Lung (tissue), 12 donors: Measurements from ENCODE around the gene PDZRN4. TPM values are rescaled to one million over a fixed set of nuclear protein-coding genes. Genes with fewer than 3 reads are reported as not detected.
"Not testable (repeated sequence)": the region's sequence is repeated elsewhere in the genome, so short reads cannot be mapped to it uniquely, and the experiment has no call there.

Source experiments
- ATAC-seq: fragments of 200-7000 bp; cut with Tn5 transposase; one replicate; pipeline ENCODE4 v1.9.1; 2020; ENCODE audit warnings: moderate number of reproducible peaks; ENCODE audit not compliant: insufficient read depth, low FRiP score
- DNase-seq, 3 donors: peaks; one replicate each; pipeline ENCODE4 v3.0.0-alpha.2; 2013 to 2017
- H3K27ac ChIP-seq, 2 donors: one replicate each; pipeline ENCODE4 v1.5.1; 2013; ENCODE audit warnings: mild to moderate bottlenecking in 2 of 2, moderate library complexity in 2 of 2, control low read depth in 1 of 2, inconsistent platforms in 1 of 2, low read depth in 1 of 2, low read length in 1 of 2
- H3K27me3 ChIP-seq, 3 donors: one replicate each; pipeline ENCODE4 v1.5.1; 2013; ENCODE audit warnings: low read length in 2 of 3; ENCODE audit not compliant: control insufficient read depth in 3 of 3, insufficient read depth in 3 of 3
- H3K36me3 ChIP-seq, 4 donors: one replicate each; pipeline ENCODE4 v1.5.1; 2013; ENCODE audit warnings: low read length in 4 of 4, mild to moderate bottlenecking in 1 of 4, moderate library complexity in 1 of 4; ENCODE audit not compliant: control insufficient read depth in 4 of 4, insufficient read depth in 4 of 4
- H3K4me1 ChIP-seq, 5 donors: one replicate each; pipeline ENCODE4 v1.5.1; 2013; ENCODE audit warnings: low read length in 5 of 5, mild to moderate bottlenecking in 2 of 5, moderate library complexity in 1 of 5; ENCODE audit not compliant: control insufficient read depth in 5 of 5, insufficient read depth in 5 of 5
- H3K4me3 ChIP-seq: one replicate; pipeline ENCODE4 v1.5.1; 2013; ENCODE audit warnings: mild to moderate bottlenecking, control low read depth, moderate library complexity
- H3K9ac ChIP-seq, 2 donors: one replicate each; pipeline ENCODE4 v1.5.1; 2013; ENCODE audit warnings: low read length in 2 of 2, control low read depth in 1 of 2; ENCODE audit not compliant: insufficient read depth in 1 of 2
- H3K9me3 ChIP-seq, 4 donors: one replicate each; pipeline ENCODE4 v1.5.1; 2013; ENCODE audit warnings: low read length in 3 of 4, mild to moderate bottlenecking in 1 of 4, moderate library complexity in 1 of 4; ENCODE audit not compliant: control insufficient read depth in 4 of 4, insufficient read depth in 3 of 4
- CTCF ChIP-seq: IDR thresholded peaks from 2 replicates; pipeline ENCODE4 v1.5.1; 2012; ENCODE audit warnings: mild to moderate bottlenecking; ENCODE audit errors: control extremely low read depth, extremely low read depth
- WGBS, 2 donors: extraction: QIAGEN DNeasy Blood & Tissue Kit; methylation state at CpG; one replicate each; pipeline ENCODE4 v1.1.7; 2013; 5-methylcytosine and 5-hydroxymethylcytosine counted together
- polyA plus RNA-seq, 2 donors: library from polyadenylated mRNA; stranded (reverse); fragments of 200-250 nt; gene quantifications; one replicate each; pipeline ENCODE4 v1.2.1, GENCODE V29; 2013
- total RNA-seq, 2 donors: library from RNA; depleted of rRNA in 1 of 2; stranded (reverse); fragments of >200 nt in 1 of 2; gene quantifications; one replicate each; pipeline ENCODE4 v1.2.1, GENCODE V29; 2014 to 2021
- donor health status: control.
- donor health status: control.
- donor health status: Bipolar disorder and iron deficiency.
- donor health status: healthy.
- donor health status: DM: yes; HTN: yes; CAD: no.

Gene PDZRN4
- total and polyA plus RNA-seq, 4 donors, result 0.05 to 0.54 (median 0.32) TPM

GRCh38 chr12:41167701-41168100 is 20.4 kb upstream of the PDZRN4 start:
- Histone ChIP-seq H3K9me3 (peaks cover 0 to 3% (median 0%) of the 10 kb centered on the region in 4 donors), H3K9ac (no peak overlapping the region), H3K36me3 (no peaks in the 10 kb centered on the region), H3K27ac (no peak overlapping the region), H3K4me3 (no peak overlapping the region), H3K27me3 (no peaks in the 10 kb centered on the region), H3K4me1 (no peaks in the 10 kb centered on the region)
- no peak for ATAC-seq
- 87 to 100% methylated on average over 1 of the region's 1 CpG for WGBS, 2 donors
- TF ChIP-seq CTCF, result no peak
- no peak for DNase-seq

- no peak overlapping the region for H3K9ac ChIP-seq
- no peak overlapping the region for H3K4me3 ChIP-seq
- TF ChIP-seq CTCF, result no peak
- DNase-seq (no peak), ATAC-seq (no peak)
- peaks cover 0 to 3% (median 0%) of the 10 kb centered on the region in 5 donors for H3K4me1 ChIP-seq
- H3K27ac ChIP-seq, result no peak overlapping the region
- no peaks in the 10 kb centered on the region for H3K27me3 ChIP-seq
- WGBS, 2 donors, result 61 to 83% methylated on average over 2 of the region's 2 CpGs
- no peaks in the 10 kb centered on the region for H3K9me3 ChIP-seq
- H3K36me3 ChIP-seq, result no peaks in the 10 kb centered on the region
These were observed 13.5 kb upstream of the PDZRN4 start for GRCh38 chr12:41174602-41175001.

GRCh38 chr12:41179507-41179906 is 8.6 kb upstream of the PDZRN4 start:
- not testable (repeated sequence) for H3K4me3 ChIP-seq, H3K36me3 ChIP-seq, H3K27me3 ChIP-seq, DNase-seq, ATAC-seq, H3K9ac ChIP-seq, H3K4me1 ChIP-seq, H3K9me3 ChIP-seq, H3K27ac ChIP-seq
- WGBS, 2 donors, result 92 to 100% methylated on average over 1 of the region's 1 CpG

- DNase-seq, result no peak
- no peak overlapping the region for H3K27ac ChIP-seq
- TF ChIP-seq CTCF, result no peak
- H3K27me3 ChIP-seq, result peaks cover 3 to 32% (median 25%) of the 10 kb centered on the region in 3 donors
- H3K4me3 ChIP-seq, result no peak overlapping the region
- ATAC-seq, result no peak
- no peaks in the 10 kb centered on the region for H3K36me3 ChIP-seq
- H3K9me3 ChIP-seq, result peaks cover 0 to 3% (median 0%) of the 10 kb centered on the region in 4 donors
- no peak overlapping the region for H3K9ac ChIP-seq
- H3K4me1 ChIP-seq, result peaks cover 0 to 9% (median 3%) of the 10 kb centered on the region in 5 donors
These were observed 3.3 kb upstream of the PDZRN4 start for GRCh38 chr12:41184864-41185263.
